Measurements from ENCODE around the gene LNPEP.

Gene LNPEP

DNA sequence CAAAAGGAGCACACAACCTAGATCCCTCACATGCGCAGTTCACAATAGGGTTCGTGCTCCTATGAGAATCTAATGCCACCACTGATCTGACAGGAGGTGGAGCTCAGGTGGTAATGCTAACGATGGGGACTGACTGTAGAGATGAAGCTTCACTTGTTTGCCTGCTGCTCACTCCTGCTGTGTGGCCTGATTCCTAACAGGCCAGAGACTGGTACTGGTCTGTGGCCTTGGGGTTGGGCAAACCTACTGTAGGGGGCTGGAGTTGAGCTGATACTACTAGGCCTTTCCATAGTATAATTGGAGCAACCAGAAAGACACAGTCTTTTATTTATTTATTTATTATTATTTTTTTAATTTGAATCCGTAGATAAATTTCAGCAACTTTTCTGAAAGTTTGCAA, 5.3 kb downstream of the LNPEP start:
- H3K4me2 ChIP-seq (ENCODE audit: insufficient read depth, low read length, poor library complexity, severe bottlenecking), result no peak overlapping the region
- peaks cover 0 to 7% (median 0%) of the 10 kb centered on the region in 3 experiments for H3K27me3 ChIP-seq (ENCODE audit: control insufficient read depth in 3 of 3, insufficient read depth in 3 of 3, low read depth in 1 of 3, low read length in 3 of 3)
- H3K4me3 ChIP-seq (ENCODE audit: low read length in 2 of 2), result no peak overlapping the region
- no CpG with 5 or more reads among the region's 4 CpGs for whole genome bisulfite sequencing, 2 donors (ENCODE audit: extremely low coverage in 2 of 2, insufficient read length in 2 of 2, insufficient replicate concordance in 1 of 2)
- no peak overlapping the region for H4K91ac ChIP-seq (ENCODE audit: low read depth, low read length, poor library complexity)
- peaks cover 0 to 6% of the 10 kb centered on the region in 2 donors for H3K9me3 ChIP-seq (replicated peaks in 1 of 2; ENCODE audit: control insufficient read depth in 2 of 2, insufficient read depth in 1 of 2, low read depth in 1 of 2, low read length in 2 of 2)
- H3K4ac ChIP-seq (ENCODE audit: low read length), result no peak overlapping the region
- peaks cover 0 to 2% of the 10 kb centered on the region in 2 donors for H3K36me3 ChIP-seq (replicated peaks in 1 of 2; ENCODE audit: control insufficient read depth in 2 of 2, insufficient read depth in 2 of 2, low read length in 2 of 2)
- no peak overlapping the region for H2BK120ac ChIP-seq (ENCODE audit: low read depth, low read length)
- H2AFZ ChIP-seq (ENCODE audit: low read length), result no peak overlapping the region
- no peak for DNase-seq (ENCODE audit: low spot score)
- no peak overlapping the region for H3K9ac ChIP-seq (ENCODE audit: low read depth, low read length, poor library complexity)
- H3K4me1 ChIP-seq (ENCODE audit: control insufficient read depth in 2 of 2, insufficient read depth in 1 of 2, low read depth in 1 of 2, low read length in 2 of 2), result peaks cover 0 to 4% of the 10 kb centered on the region in 2 donors
- H2BK12ac ChIP-seq (ENCODE audit: low read length), result no peak overlapping the region
- no peak overlapping the region for H3K23ac ChIP-seq (ENCODE audit: low read depth, low read length, poor library complexity)
- no peak overlapping the region for H3K14ac ChIP-seq (ENCODE audit: low read length)
- no peak overlapping the region for H2BK15ac ChIP-seq (ENCODE audit: low read length)
- H2AK5ac ChIP-seq (ENCODE audit: low read depth, low read length), result no peak overlapping the region
- peaks cover 4% of the 10 kb centered on the region for H3K79me1 ChIP-seq (ENCODE audit: low read depth, low read length)
- H3K18ac ChIP-seq (ENCODE audit: low read length), result no peak overlapping the region
- H3K27ac ChIP-seq (replicated peaks; ENCODE audit: low read length), result no peak overlapping the region
- H4K8ac ChIP-seq (ENCODE audit: low read depth, low read length), result no peak overlapping the region
- no peak overlapping the region for H2BK5ac ChIP-seq (ENCODE audit: low read length)

DNA sequence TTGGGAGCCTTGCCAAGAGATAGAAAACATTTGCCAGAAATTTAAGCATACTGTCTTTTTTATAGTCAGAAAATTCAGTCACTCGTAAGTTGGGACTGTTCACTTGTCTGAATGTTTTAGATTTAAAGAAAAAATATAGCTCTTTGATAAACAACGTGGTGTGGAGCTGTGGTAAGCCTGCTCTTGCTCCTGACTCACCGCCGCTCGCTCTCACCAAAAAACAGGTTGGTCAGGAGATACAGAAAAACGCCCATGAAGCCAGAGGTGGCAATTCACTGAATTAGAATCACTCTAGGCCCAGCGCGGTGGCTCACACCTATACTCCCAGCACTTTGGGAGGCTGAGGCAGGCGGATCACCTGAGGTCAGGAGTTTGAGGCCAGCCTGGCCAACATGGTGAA, 6.2 kb downstream of the LNPEP start:
- peaks cover 0 to 2% of the 10 kb centered on the region in 2 donors for H3K36me3 ChIP-seq (replicated peaks in 1 of 2; ENCODE audit: control insufficient read depth in 2 of 2, insufficient read depth in 2 of 2, low read length in 2 of 2)
- H2BK12ac ChIP-seq (ENCODE audit: low read length), result no peak overlapping the region
- H3K4me2 ChIP-seq (ENCODE audit: insufficient read depth, low read length, poor library complexity, severe bottlenecking), result no peak overlapping the region
- H3K14ac ChIP-seq (ENCODE audit: low read length), result no peak overlapping the region
- H3K4me1 ChIP-seq (ENCODE audit: control insufficient read depth in 2 of 2, insufficient read depth in 1 of 2, low read depth in 1 of 2, low read length in 2 of 2), result no peaks in the 10 kb centered on the region
- H2AK5ac ChIP-seq (ENCODE audit: low read depth, low read length), result no peak overlapping the region
- peaks cover 0 to 6% of the 10 kb centered on the region in 2 donors for H3K9me3 ChIP-seq (replicated peaks in 1 of 2; ENCODE audit: control insufficient read depth in 2 of 2, insufficient read depth in 1 of 2, low read depth in 1 of 2, low read length in 2 of 2)
- no peak overlapping the region for H4K91ac ChIP-seq (ENCODE audit: low read depth, low read length, poor library complexity)
- no peak overlapping the region for H2BK15ac ChIP-seq (ENCODE audit: low read length)
- H2BK5ac ChIP-seq (ENCODE audit: low read length), result no peak overlapping the region
- H3K4ac ChIP-seq (ENCODE audit: low read length), result no peak overlapping the region
- no peak overlapping the region for H3K18ac ChIP-seq (ENCODE audit: low read length)
- H3K27me3 ChIP-seq (ENCODE audit: control insufficient read depth in 3 of 3, insufficient read depth in 3 of 3, low read depth in 1 of 3, low read length in 3 of 3), result peaks cover 0 to under 1% (median 0%) of the 10 kb centered on the region in 3 experiments
- H3K27ac ChIP-seq (replicated peaks; ENCODE audit: low read length), result no peak overlapping the region
- H3K9ac ChIP-seq (ENCODE audit: low read depth, low read length, poor library complexity), result no peak overlapping the region
- no peaks in the 10 kb centered on the region for H3K79me1 ChIP-seq (ENCODE audit: low read depth, low read length)
- WGBS, 2 donors (ENCODE audit: extremely low coverage in 2 of 2, insufficient read length in 2 of 2, insufficient replicate concordance in 1 of 2), result no CpG with 5 or more reads among the region's 9 CpGs
- H2AFZ ChIP-seq (ENCODE audit: low read length), result no peak overlapping the region
- H2BK120ac ChIP-seq (ENCODE audit: low read depth, low read length), result no peak overlapping the region
- no peak overlapping the region for H3K23ac ChIP-seq (ENCODE audit: low read depth, low read length, poor library complexity)
- no peak overlapping the region for H3K4me3 ChIP-seq (ENCODE audit: low read length in 2 of 2)
- H4K8ac ChIP-seq (ENCODE audit: low read depth, low read length), result no peak overlapping the region
- DNase-seq (ENCODE audit: low spot score), result no peak

DNA sequence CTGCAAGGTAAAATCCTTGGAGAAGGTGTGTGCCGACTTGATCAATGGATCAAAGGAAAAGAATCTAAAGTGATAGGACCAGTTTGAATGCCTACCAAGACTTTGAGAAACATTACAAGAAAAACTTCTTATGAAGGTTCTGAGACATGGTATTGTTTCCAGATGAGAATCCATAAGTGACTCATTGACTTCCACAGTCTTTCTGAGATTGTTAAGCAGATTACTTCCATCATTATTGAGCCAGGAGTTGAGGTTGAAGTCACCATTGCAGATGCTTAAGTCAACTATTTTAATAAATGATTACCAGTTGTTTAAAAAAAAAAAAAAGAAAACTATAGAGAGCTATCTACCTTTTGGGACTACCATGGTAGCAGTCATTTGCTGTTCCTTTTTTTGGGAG, 7.0 kb downstream of the LNPEP start:
- H3K27me3 ChIP-seq (ENCODE audit: control insufficient read depth in 3 of 3, insufficient read depth in 3 of 3, low read depth in 1 of 3, low read length in 3 of 3), result no peaks in the 10 kb centered on the region
- H2BK12ac ChIP-seq (ENCODE audit: low read length), result no peak overlapping the region
- no peak for DNase-seq (ENCODE audit: low spot score)
- H2AK5ac ChIP-seq (ENCODE audit: low read depth, low read length), result no peak overlapping the region
- H3K9ac ChIP-seq (ENCODE audit: low read depth, low read length, poor library complexity), result no peak overlapping the region
- H2BK120ac ChIP-seq (ENCODE audit: low read depth, low read length), result no peak overlapping the region
- no peak overlapping the region for H3K4ac ChIP-seq (ENCODE audit: low read length)
- no peak overlapping the region for H3K4me2 ChIP-seq (ENCODE audit: insufficient read depth, low read length, poor library complexity, severe bottlenecking)
- H4K91ac ChIP-seq (ENCODE audit: low read depth, low read length, poor library complexity), result no peak overlapping the region
- H3K27ac ChIP-seq (replicated peaks; ENCODE audit: low read length), result no peak overlapping the region
- H3K36me3 ChIP-seq (replicated peaks in 1 of 2; ENCODE audit: control insufficient read depth in 2 of 2, insufficient read depth in 2 of 2, low read length in 2 of 2), result peaks cover 0 to 2% of the 10 kb centered on the region in 2 donors
- WGBS, 2 donors (ENCODE audit: extremely low coverage in 2 of 2, insufficient read length in 2 of 2, insufficient replicate concordance in 1 of 2), result no CpG with 5 or more reads among the region's 1 CpG
- no peak overlapping the region for H4K8ac ChIP-seq (ENCODE audit: low read depth, low read length)
- no peak overlapping the region for H3K23ac ChIP-seq (ENCODE audit: low read depth, low read length, poor library complexity)
- H2BK15ac ChIP-seq (ENCODE audit: low read length), result no peak overlapping the region
- no peak overlapping the region for H3K14ac ChIP-seq (ENCODE audit: low read length)
- H3K9me3 ChIP-seq (replicated peaks in 1 of 2; ENCODE audit: control insufficient read depth in 2 of 2, insufficient read depth in 1 of 2, low read depth in 1 of 2, low read length in 2 of 2), result peaks cover 0 to 6% of the 10 kb centered on the region in 2 donors
- no peak overlapping the region for H2BK5ac ChIP-seq (ENCODE audit: low read length)
- H3K4me1 ChIP-seq (ENCODE audit: control insufficient read depth in 2 of 2, insufficient read depth in 1 of 2, low read depth in 1 of 2, low read length in 2 of 2), result peaks cover 0 to 1% of the 10 kb centered on the region in 2 donors
- no peak overlapping the region for H3K18ac ChIP-seq (ENCODE audit: low read length)
- H3K79me1 ChIP-seq (ENCODE audit: low read depth, low read length), result no peaks in the 10 kb centered on the region
- no peak overlapping the region for H3K4me3 ChIP-seq (ENCODE audit: low read length in 2 of 2)
- H2AFZ ChIP-seq (ENCODE audit: low read length), result no peak overlapping the region

DNA sequence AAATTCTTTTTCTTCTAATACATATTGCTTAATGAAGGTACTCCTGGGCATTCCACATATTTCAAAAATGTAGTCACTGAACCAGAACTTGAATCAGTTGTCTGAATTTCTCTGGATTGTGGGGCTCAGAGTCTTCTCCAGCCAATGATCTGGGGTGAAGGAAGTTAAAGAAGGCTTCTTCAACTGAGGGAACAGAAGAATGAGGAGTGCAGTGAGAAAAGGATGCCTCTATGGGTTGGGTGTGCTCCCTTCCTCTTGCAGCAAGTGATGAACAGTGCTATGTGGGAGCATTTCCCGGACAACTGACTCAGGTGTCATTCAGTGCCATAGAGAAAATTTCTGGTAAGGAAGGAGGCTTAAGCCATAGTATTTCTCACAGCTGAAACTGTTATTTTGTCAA, 7.9 kb downstream of the LNPEP start:
- Histone ChIP-seq H3K14ac (ENCODE audit: low read length) (no peak overlapping the region), H2AK5ac (ENCODE audit: low read depth, low read length) (no peak overlapping the region), H3K4me1 (ENCODE audit: control insufficient read depth in 2 of 2, insufficient read depth in 1 of 2, low read depth in 1 of 2, low read length in 2 of 2) (peaks cover 0 to 1% of the 10 kb centered on the region in 2 donors), H3K4ac (ENCODE audit: low read length) (no peak overlapping the region), H3K4me3 (ENCODE audit: low read length in 2 of 2) (no peak overlapping the region), H3K9ac (ENCODE audit: low read depth, low read length, poor library complexity) (no peak overlapping the region), H2AFZ (ENCODE audit: low read length) (no peak overlapping the region), H3K4me2 (ENCODE audit: insufficient read depth, low read length, poor library complexity, severe bottlenecking) (no peak overlapping the region), H2BK15ac (ENCODE audit: low read length) (no peak overlapping the region), H3K27me3 (ENCODE audit: control insufficient read depth in 3 of 3, insufficient read depth in 3 of 3, low read depth in 1 of 3, low read length in 3 of 3) (no peaks in the 10 kb centered on the region), H2BK120ac (ENCODE audit: low read depth, low read length) (no peak overlapping the region), H4K8ac (ENCODE audit: low read depth, low read length) (no peak overlapping the region), H4K91ac (ENCODE audit: low read depth, low read length, poor library complexity) (no peak overlapping the region), H3K36me3 (replicated peaks in 1 of 2; ENCODE audit: control insufficient read depth in 2 of 2, insufficient read depth in 2 of 2, low read length in 2 of 2) (peaks cover 0 to 2% of the 10 kb centered on the region in 2 donors), H3K79me1 (ENCODE audit: low read depth, low read length) (no peaks in the 10 kb centered on the region), H3K27ac (replicated peaks; ENCODE audit: low read length) (no peak overlapping the region), H3K23ac (ENCODE audit: low read depth, low read length, poor library complexity) (no peak overlapping the region), H2BK5ac (ENCODE audit: low read length) (no peak overlapping the region), H3K18ac (ENCODE audit: low read length) (no peak overlapping the region), H2BK12ac (ENCODE audit: low read length) (no peak overlapping the region), H3K9me3 (replicated peaks in 1 of 2; ENCODE audit: control insufficient read depth in 2 of 2, insufficient read depth in 1 of 2, low read depth in 1 of 2, low read length in 2 of 2) (no peaks in the 10 kb centered on the region)
- WGBS, 2 donors (ENCODE audit: extremely low coverage in 2 of 2, insufficient read length in 2 of 2, insufficient replicate concordance in 1 of 2), result no CpG with 5 or more reads among the region's 1 CpG
- DNase-seq (ENCODE audit: low spot score), result no peak

Measured in neuronal stem cell (in vitro differentiated cells).